Measurements from ENCODE around the gene RIPK3.

DNA sequence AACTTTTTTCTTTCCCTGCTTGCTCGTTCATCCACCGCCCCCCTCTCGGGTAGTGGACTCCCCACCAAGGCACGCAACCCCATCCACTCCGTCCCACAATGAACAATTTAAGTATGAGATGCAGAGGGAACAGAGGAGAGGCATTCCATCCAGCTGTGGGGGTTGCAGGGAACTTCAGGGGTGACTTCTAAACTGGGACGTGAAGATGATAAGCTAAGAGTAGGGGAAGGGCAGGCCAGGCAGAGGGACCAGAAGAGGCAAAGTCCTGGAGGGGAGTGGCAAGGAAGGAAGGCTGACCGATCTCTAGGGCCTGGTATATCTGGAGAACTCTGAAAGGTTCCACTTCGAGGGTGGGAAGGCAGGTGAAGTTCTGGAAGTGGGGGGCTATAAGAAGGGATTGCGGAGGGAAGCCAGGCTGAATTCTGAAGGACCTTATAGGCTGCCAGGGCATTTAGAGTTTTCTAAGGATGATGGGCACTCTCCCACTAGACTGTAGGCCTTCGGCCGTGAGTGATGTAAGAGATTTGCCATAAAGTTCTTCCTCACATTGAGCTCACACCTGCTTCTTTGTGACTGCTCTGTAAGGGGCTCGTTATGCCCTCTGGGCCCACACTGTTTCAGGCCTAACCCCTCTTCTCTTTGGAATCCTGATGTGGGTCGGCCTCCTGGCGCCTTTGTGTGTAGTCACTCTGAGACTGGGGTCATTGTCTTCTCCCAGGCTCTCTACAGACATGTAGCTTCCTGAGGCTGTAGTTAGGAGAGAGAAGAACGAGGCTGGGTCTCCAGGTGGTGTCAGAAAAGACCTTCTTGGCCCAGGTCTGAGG is 40.3 kb upstream of the RIPK3 start:
- TF ChIP-seq, protein P1, sequence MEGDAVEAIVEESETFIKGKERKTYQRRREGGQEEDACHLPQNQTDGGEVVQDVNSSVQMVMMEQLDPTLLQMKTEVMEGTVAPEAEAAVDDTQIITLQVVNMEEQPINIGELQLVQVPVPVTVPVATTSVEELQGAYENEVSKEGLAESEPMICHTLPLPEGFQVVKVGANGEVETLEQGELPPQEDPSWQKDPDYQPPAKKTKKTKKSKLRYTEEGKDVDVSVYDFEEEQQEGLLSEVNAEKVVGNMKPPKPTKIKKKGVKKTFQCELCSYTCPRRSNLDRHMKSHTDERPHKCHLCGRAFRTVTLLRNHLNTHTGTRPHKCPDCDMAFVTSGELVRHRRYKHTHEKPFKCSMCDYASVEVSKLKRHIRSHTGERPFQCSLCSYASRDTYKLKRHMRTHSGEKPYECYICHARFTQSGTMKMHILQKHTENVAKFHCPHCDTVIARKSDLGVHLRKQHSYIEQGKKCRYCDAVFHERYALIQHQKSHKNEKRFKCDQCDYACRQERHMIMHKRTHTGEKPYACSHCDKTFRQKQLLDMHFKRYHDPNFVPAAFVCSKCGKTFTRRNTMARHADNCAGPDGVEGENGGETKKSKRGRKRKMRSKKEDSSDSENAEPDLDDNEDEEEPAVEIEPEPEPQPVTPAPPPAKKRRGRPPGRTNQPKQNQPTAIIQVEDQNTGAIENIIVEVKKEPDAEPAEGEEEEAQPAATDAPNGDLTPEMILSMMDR (IDR thresholded peaks at IDR 0.05), result no peak
- TF ChIP-seq POLR2AphosphoS5 (IDR thresholded peaks at IDR 0.05) (no peak), POLR2A (IDR thresholded peaks at IDR 0.05) (no peak), EP300 (IDR thresholded peaks at IDR 0.05) (no peak)
